ENCODE results near the gene PDLIM1.

The PDLIM1 gene

GRCh38 chr10:95314192-95314918 lies 23.6 kb upstream of the PDLIM1 start:
- DNase-seq (ENCODE audit: low spot score): no peak

GRCh38 chr10:95312986-95313495 lies 22.2 kb upstream of the PDLIM1 start:
- DNase-seq (ENCODE audit: low spot score): no peak

GRCh38 chr10:95312257-95312656 lies 21.5 kb upstream of the PDLIM1 start:
- DNase-seq (ENCODE audit: low spot score): no peak

- DNase-seq (ENCODE audit: low spot score): no peak
Measured at GRCh38 chr10:95309958-95310357, 19.2 kb upstream of the PDLIM1 start.

GRCh38 chr10:95308389-95309302 lies 17.8 kb upstream of the PDLIM1 start:
- DNase-seq (ENCODE audit: low spot score): no peak

- no peak for DNase-seq (ENCODE audit: low spot score)
Measured at GRCh38 chr10:95306851-95307250, 16.0 kb upstream of the PDLIM1 start.

GRCh38 chr10:95306318-95306650 lies 15.5 kb upstream of the PDLIM1 start:
- DNase-seq (ENCODE audit: low spot score): no peak

GRCh38 chr10:95305606-95306317 lies 15.0 kb upstream of the PDLIM1 start:
- DNase-seq (ENCODE audit: low spot score): no peak

GRCh38 chr10:95304976-95305375 lies 14.2 kb upstream of the PDLIM1 start:
- DNase-seq (ENCODE audit: low spot score): no peak

- DNase-seq (ENCODE audit: low spot score): no peak
Measured at GRCh38 chr10:95304463-95304862, 13.7 kb upstream of the PDLIM1 start.

- no peak for DNase-seq (ENCODE audit: low spot score)
Measured at GRCh38 chr10:95303950-95304349, 13.1 kb upstream of the PDLIM1 start.

GRCh38 chr10:95303535-95303934 lies 12.7 kb upstream of the PDLIM1 start:
- DNase-seq (ENCODE audit: low spot score): no peak

- no peak for DNase-seq (ENCODE audit: low spot score)
Measured at GRCh38 chr10:95300022-95300539, 9.3 kb upstream of the PDLIM1 start.

- DNase-seq (ENCODE audit: low spot score): no peak
Measured at GRCh38 chr10:95297402-95297801, 6.6 kb upstream of the PDLIM1 start.

- no peak for DNase-seq (ENCODE audit: low spot score)
Measured at GRCh38 chr10:95296764-95297163, 6.0 kb upstream of the PDLIM1 start.

GRCh38 chr10:95295031-95295755 lies 4.4 kb upstream of the PDLIM1 start:
- peak; percentile 73 for DNase-seq (ENCODE audit: low spot score)

GRCh38 chr10:95293631-95294030 lies 2.8 kb upstream of the PDLIM1 start:
- DNase-seq (ENCODE audit: low spot score): no peak

- no peak for DNase-seq (ENCODE audit: low spot score)
Measured at GRCh38 chr10:95291365-95292039, 699 bp upstream of the PDLIM1 start.

- no peak for DNase-seq (ENCODE audit: low spot score)
Measured at GRCh38 chr10:95289921-95290421, 832 bp downstream of the PDLIM1 start.

GRCh38 chr10:95289003-95289920 lies 1.5 kb downstream of the PDLIM1 start:
- DNase-seq (ENCODE audit: low spot score): no peak
